Peyer's patch (tissue), 4 donors: ENCODE data around the gene VAMP8.

Experiments used
- CTCF ChIP-seq, 6 experiments: fragments of 450-650 bp in 4 of 6; fragments of 200-600 bp in 2 of 6; sonication (generic) in 1 of 6; IDR thresholded peaks; one replicate each; pipeline ENCODE4 v1.5.1; 2017 to 2019; ENCODE audit warnings: antibody characterized with exemption in 6 of 6, mild to moderate bottlenecking in 3 of 6, moderate library complexity in 1 of 6
- POLR2A ChIP-seq, 2 donors: fragments of 450-650 bp; IDR thresholded peaks; one replicate each; pipeline ENCODE4 v1.5.1; 2017; ENCODE audit warnings: antibody characterized with exemption in 2 of 2, mild to moderate bottlenecking in 2 of 2, moderate library complexity in 2 of 2

DNA sequence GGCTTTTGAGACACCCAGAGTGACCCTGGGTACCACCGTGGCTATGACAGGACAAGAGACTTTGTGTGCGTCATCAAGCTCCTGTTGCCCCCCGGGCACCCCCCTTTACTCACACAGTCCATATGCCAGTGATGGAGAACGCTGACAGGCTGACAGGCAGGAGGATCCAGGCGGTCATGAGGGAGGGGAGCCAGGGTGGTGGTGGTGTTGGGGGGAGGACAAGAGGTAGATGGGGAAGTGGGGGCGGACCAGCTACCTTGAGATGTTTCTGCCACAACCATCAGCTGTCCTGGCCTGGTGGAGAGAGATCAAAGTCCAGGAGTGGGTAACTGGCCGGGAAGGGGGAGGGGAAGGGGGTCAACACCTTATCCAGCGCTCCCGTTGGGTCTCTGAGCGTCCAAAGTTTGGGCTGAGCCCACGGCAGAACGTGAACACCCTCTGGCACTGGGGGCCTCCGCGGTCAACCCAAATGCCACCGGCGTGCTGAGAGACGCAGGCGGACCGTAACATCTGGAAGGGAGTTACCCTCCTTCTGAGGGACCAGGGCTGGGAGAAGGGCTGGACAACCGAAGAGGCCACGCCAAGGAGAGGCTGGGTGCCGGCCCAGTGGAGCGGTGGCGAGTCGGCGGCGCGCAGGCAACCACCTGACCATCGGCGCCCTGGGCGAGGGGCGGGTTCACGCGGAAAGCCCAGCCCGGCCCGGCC is 24.5 kb downstream of the VAMP8 start:
- TF ChIP-seq CTCF (IDR thresholded peaks at IDR 0.05) (no peak), POLR2A (IDR thresholded peaks at IDR 0.05) (no peak)
